ENCODE results near the gene PTPRR. TPM values are rescaled to one million over a fixed set of nuclear protein-coding genes. Genes with fewer than 3 reads are reported as not detected.

The PTPRR gene
- total and polyA plus RNA-seq, 12 donors = 0.11 to 3.7 (median 0.56) TPM; not detected in 1

GRCh38 chr12:70783455-70783854 lies 137.1 kb downstream of the PTPRR start:
- no peaks in the 10 kb centered on the region for H3K27me3 ChIP-seq
- 80 to 97% (median 80%) methylated on average over 1 to 2 of the region's 2 CpGs; no CpG with 5 or more reads in 1 of the 4 donors for WGBS, 4 donors
- TF ChIP-seq POLR2A (IDR thresholded peaks at IDR 0.05) = no peak
- no peak for TF ChIP-seq CTCF (IDR thresholded peaks at IDR 0.05)
- H3K27ac ChIP-seq = no peak overlapping the region
- no peaks in the 10 kb centered on the region for H3K9me3 ChIP-seq (replicated peaks in 1 of 3)
- no peaks in the 10 kb centered on the region for H3K4me1 ChIP-seq (replicated peaks in 1 of 2)
- no peaks in the 10 kb centered on the region for H3K36me3 ChIP-seq (replicated peaks in 1 of 2)
- intact Hi-C loops (cut with DNase I) = no loop called here
- DNase-seq = peak in 1 of 7 donors; percentile 1
- H3K4me3 ChIP-seq = no peak overlapping the region

GRCh38 chr12:70779250-70779649 lies 141.3 kb downstream of the PTPRR start:
- intact Hi-C loops (cut with DNase I) = no loop called here
- WGBS, 4 donors = 82 to 92% (median 86%) methylated on average over 2 of the region's 2 CpGs
- DNase-seq = no peak

GRCh38 chr12:70774055-70774454 lies 146.5 kb downstream of the PTPRR start:
- intact Hi-C loops (cut with DNase I) = no loop called here
- no peak overlapping the region for H3K4me3 ChIP-seq
- no peaks in the 10 kb centered on the region for H3K27me3 ChIP-seq
- no peaks in the 10 kb centered on the region for H3K9me3 ChIP-seq (replicated peaks in 1 of 3)
- H3K27ac ChIP-seq = no peak overlapping the region
- no peaks in the 10 kb centered on the region for H3K4me1 ChIP-seq (replicated peaks in 1 of 2)
- no peak for DNase-seq
- no peaks in the 10 kb centered on the region for H3K36me3 ChIP-seq (replicated peaks in 1 of 2)
- TF ChIP-seq CTCF (IDR thresholded peaks at IDR 0.05) (no peak), POLR2A (IDR thresholded peaks at IDR 0.05) (no peak)

More at GRCh38 chr12:70779250-70779649, 141.3 kb downstream of the PTPRR start:
- no peaks in the 10 kb centered on the region for H3K27me3 ChIP-seq
- H3K4me3 ChIP-seq = no peak overlapping the region
- H3K9me3 ChIP-seq (replicated peaks in 1 of 3) = no peaks in the 10 kb centered on the region
- no peaks in the 10 kb centered on the region for H3K4me1 ChIP-seq (replicated peaks in 1 of 2)
- TF ChIP-seq CTCF (IDR thresholded peaks at IDR 0.05) = no peak
- TF ChIP-seq POLR2A (IDR thresholded peaks at IDR 0.05) = no peak
- H3K27ac ChIP-seq = no peak overlapping the region
- no peaks in the 10 kb centered on the region for H3K36me3 ChIP-seq (replicated peaks in 1 of 2)

- H3K27ac ChIP-seq = no peak overlapping the region
- no peaks in the 10 kb centered on the region for H3K4me1 ChIP-seq (replicated peaks in 1 of 2)
- no peaks in the 10 kb centered on the region for H3K36me3 ChIP-seq (replicated peaks in 1 of 2)
- H3K27me3 ChIP-seq = no peaks in the 10 kb centered on the region
- no peaks in the 10 kb centered on the region for H3K9me3 ChIP-seq (replicated peaks in 1 of 3)
- intact Hi-C loops (cut with DNase I) = no loop called here
- no peak overlapping the region for H3K4me3 ChIP-seq
- DNase-seq = no peak
- no peak for TF ChIP-seq CTCF (IDR thresholded peaks at IDR 0.05)
- TF ChIP-seq POLR2A (IDR thresholded peaks at IDR 0.05) = no peak
- 45 to 74% (median 54%) methylated on average over 1 of the region's 1 CpG for WGBS, 4 donors
Observed at GRCh38 chr12:70772836-70773235, 147.7 kb downstream of the PTPRR start.

Measured in adrenal gland (tissue), 12 donors.